Adrenal gland (tissue), 12 donors: ENCODE measurements around the gene NEK5. TPM values are rescaled to one million over a fixed set of nuclear protein-coding genes. Genes with fewer than 3 reads are reported as not detected.

Experiments used
- DNase-seq, 7 donors: peaks; one replicate each; pipeline ENCODE4 v3.0.0-alpha.2; 2019 to 2020
- H3K27ac ChIP-seq, 5 donors: fragments of 200-600 bp; sonication (generic) in 4 of 5; 1 replicate in 3 of 5; 2 replicates in 2 of 5; pipeline versions ENCODE4 v1.5.1 to v1.8.0; 2016 to 2020; ENCODE audit warnings: mild to moderate bottlenecking in 1 of 5
- H3K27me3 ChIP-seq: fragments of 200-600 bp; 2 replicates; pipeline ENCODE4 v1.8.0; 2021
- H3K36me3 ChIP-seq, 2 donors: fragments of 200-600 bp; replicated peaks in 1 of 2; 1 replicate in 1 of 2; 2 replicates in 1 of 2; pipeline versions ENCODE4 v1.5.1 to v1.8.0; 2018 to 2022
- H3K4me1 ChIP-seq, 2 donors: fragments of 200-600 bp; replicated peaks in 1 of 2; 1 replicate in 1 of 2; 2 replicates in 1 of 2; pipeline versions ENCODE4 v1.5.1 to v1.8.0; 2018 to 2021
- H3K4me3 ChIP-seq, 4 donors: fragments of 200-600 bp; sonication (generic) in 3 of 4; one replicate each; pipeline ENCODE4 v1.5.1; 2016 to 2018
- H3K9me3 ChIP-seq, 3 donors: fragments of 200-600 bp; sonication (generic) in 1 of 3; replicated peaks in 1 of 3; 1 replicate in 2 of 3; 2 replicates in 1 of 3; pipeline versions ENCODE4 v1.5.1 to v1.8.0; 2016 to 2021
- POLR2A ChIP-seq, 2 donors: fragments of 450-650 bp; IDR thresholded peaks; one replicate each; pipeline ENCODE4 v1.6.1; 2017; ENCODE audit warnings: antibody characterized with exemption in 2 of 2, mild to moderate bottlenecking in 2 of 2, moderate library complexity in 1 of 2
- WGBS, 4 donors: extraction: QIAGEN DNeasy Blood & Tissue Kit in 2 of 4; methylation state at CpG; one replicate each; pipeline versions ENCODE4 v1.1.5 to v1.1.7; 2013 to 2017; 5-methylcytosine and 5-hydroxymethylcytosine counted together
- intact Hi-C, 2 donors: fragments of 100-400 bp; cut with DNase I; formaldehyde crosslinking; loops; one replicate each; pipeline versions ENCODE4 v1.14.1 to v1.15.0; 2022 to 2023
- polyA plus RNA-seq, 3 donors: library from polyadenylated mRNA; stranded (reverse); fragments of 200-250 nt in 2 of 3; fragments of 350-450 nt in 1 of 3; fragmentation: Illumina TruSeq in 1 of 3; extraction: RNeasy Lipid Tissue Mini Kit (QIAGEN cat#74804) in 1 of 3; gene quantifications; one replicate each; pipeline ENCODE4 v1.2.3, GENCODE V29; 2013 to 2014
- total RNA-seq, 9 donors: library from RNA; depleted of rRNA in 4 of 9; stranded (reverse); fragments of >200 nt in 4 of 9; fragments of 120-200 nt in 1 of 9; fragmentation: NEBNext Ultra II Directional in 1 of 9; extraction: Animal tissue kit (Norgen Biotek cat#: 25700) in 1 of 9; gene quantifications; one replicate each; pipeline versions ENCODE4 v1.1.0 to v1.2.4, GENCODE V29; 2013 to 2023
- TF ChIP-seq, protein P1 (sequence below), 6 experiments: fragments of 450-650 bp in 4 of 6; fragments of 200-600 bp in 2 of 6; sonication (generic) in 1 of 6; IDR thresholded peaks; 1 replicate in 5 of 6; 2 replicates in 1 of 6; pipeline versions ENCODE4 v1.5.1 to v1.8.0; 2016 to 2021; ENCODE audit warnings: antibody characterized with exemption in 6 of 6, mild to moderate bottlenecking in 2 of 6, moderate library complexity in 1 of 6
- donor health status: healthy with polysubstance abuse.
- donor health status: Bipolar disorder and iron deficiency.
- donor health status: DM: yes; HTN: yes; CAD: no.
- donor health status: DM: no; HTN: no; CAD: no.
- donor health status: DM: no; HTN: no; CAD: no.
- donor health status: DM: yes; HTN: yes; CAD: no.

NEK5 gene
- total and polyA plus RNA-seq, 12 donors: under 0.01 to 0.17 (median 0.11) TPM; not detected in 5

DNA sequence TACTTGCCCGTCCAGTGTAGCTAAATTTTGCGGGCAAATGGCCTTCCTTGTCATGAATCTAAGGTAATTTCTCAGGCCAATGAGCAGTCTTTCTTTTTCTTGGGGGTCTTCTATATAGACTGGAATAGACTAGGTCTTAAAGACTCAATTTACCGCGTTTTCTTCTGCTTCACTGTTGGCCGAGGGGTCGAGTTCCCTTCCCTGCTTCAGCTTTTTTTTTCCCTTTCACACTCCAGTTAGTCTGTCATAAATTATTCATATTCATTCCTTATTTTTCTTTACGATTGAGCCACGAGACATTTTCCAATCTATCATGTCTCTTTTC is 116.4 kb downstream of the NEK5 start:
- Histone ChIP-seq H3K27ac (peak overlapping the region in 3 of 5 donors; percentile 40 to 65 (median 64)), H3K4me3 (peak overlapping the region in 3 of 4 donors; percentile 66 to 84 (median 72)), H3K27me3 (no peaks in the 10 kb centered on the region), H3K36me3 (no peaks in the 10 kb centered on the region), H3K9me3 (no peaks in the 10 kb centered on the region), H3K4me1 (peaks cover 16 to 23% of the 10 kb centered on the region in 2 donors)
- intact Hi-C loops: no loop called here
- 0 to 1% (median 0%) methylated on average over 8 of the region's 8 CpGs for WGBS, 4 donors
- DNase-seq: no peak
- no peak for TF ChIP-seq POLR2A (IDR thresholded peaks at IDR 0.05)
- TF ChIP-seq, protein P1, sequence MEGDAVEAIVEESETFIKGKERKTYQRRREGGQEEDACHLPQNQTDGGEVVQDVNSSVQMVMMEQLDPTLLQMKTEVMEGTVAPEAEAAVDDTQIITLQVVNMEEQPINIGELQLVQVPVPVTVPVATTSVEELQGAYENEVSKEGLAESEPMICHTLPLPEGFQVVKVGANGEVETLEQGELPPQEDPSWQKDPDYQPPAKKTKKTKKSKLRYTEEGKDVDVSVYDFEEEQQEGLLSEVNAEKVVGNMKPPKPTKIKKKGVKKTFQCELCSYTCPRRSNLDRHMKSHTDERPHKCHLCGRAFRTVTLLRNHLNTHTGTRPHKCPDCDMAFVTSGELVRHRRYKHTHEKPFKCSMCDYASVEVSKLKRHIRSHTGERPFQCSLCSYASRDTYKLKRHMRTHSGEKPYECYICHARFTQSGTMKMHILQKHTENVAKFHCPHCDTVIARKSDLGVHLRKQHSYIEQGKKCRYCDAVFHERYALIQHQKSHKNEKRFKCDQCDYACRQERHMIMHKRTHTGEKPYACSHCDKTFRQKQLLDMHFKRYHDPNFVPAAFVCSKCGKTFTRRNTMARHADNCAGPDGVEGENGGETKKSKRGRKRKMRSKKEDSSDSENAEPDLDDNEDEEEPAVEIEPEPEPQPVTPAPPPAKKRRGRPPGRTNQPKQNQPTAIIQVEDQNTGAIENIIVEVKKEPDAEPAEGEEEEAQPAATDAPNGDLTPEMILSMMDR (IDR thresholded peaks at IDR 0.05): no peak

DNA sequence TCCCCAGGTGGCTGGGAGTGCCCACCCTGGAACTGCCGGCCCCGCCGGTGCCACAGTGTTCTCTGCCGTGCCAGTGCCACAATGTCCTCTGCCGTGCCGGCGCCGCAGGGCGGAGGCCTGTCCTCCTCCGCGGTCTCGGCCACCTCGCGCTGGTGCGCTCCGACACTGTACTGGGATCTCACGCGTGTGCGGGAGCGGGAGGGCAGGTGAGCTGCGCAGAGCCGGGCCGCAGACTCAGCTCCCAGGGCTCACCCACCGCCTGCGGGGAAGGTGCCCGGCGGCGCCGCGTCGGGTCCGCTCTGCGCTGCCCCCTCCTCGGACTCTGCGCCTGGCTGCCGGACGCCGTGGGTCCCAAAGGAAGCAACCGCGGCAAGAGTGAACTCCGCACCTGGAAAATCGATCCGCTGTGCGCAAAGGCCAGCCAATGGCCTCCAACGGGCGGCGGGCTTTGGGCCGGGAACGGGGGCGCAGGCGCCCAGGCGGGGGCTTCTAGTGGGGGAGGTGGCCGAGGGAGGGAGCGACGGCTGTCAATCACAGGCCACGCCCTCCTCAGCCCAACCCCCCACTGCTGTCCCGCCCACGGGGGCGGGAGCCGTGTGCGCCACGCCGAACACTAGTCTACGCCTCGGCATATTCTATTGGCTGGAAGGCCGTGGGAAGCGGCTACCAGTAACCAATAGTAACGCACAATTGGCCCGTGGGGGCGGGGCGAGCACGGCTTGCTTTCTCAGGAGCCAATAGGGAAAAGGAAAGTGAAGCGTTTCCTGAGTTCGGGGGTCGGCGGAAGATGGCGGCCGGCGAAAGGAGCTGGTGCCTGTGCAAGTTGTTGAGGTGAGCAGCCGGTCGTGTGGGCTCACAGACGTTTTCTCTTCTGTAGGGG is 117.0 kb downstream of the NEK5 start, which contains the start of gene ALG11:
Gene ALG11, plus strand, starts transcription at position 767 of the 880 bp plus-strand sequence. Its CDS starts 21 bp downstream, at position 788.
- Histone ChIP-seq H3K27ac (peak within 1 kb of the TSS in 3 of 5 donors; percentile 40 to 65 (median 64)), H3K36me3 (no peaks in the 10 kb centered on the region), H3K4me1 (peaks cover 16 to 23% of the 10 kb centered on the region in 2 donors), H3K9me3 (no peaks in the 10 kb centered on the region), H3K4me3 (peak within 1 kb of the TSS; percentile 66 to 97 (median 78)), H3K27me3 (no peaks in the 10 kb centered on the region)
- intact Hi-C loops: no loop called here
- peak in 1 of 2 donors; percentile 56 for TF ChIP-seq POLR2A (IDR thresholded peaks at IDR 0.05)
- TF ChIP-seq, protein P1 (IDR thresholded peaks at IDR 0.05): no peak
- 0% methylated on average over 1 to 82 of the region's 82 CpGs for WGBS, 4 donors
- peak; percentile 99 to 100 (median 100) for DNase-seq

DNA sequence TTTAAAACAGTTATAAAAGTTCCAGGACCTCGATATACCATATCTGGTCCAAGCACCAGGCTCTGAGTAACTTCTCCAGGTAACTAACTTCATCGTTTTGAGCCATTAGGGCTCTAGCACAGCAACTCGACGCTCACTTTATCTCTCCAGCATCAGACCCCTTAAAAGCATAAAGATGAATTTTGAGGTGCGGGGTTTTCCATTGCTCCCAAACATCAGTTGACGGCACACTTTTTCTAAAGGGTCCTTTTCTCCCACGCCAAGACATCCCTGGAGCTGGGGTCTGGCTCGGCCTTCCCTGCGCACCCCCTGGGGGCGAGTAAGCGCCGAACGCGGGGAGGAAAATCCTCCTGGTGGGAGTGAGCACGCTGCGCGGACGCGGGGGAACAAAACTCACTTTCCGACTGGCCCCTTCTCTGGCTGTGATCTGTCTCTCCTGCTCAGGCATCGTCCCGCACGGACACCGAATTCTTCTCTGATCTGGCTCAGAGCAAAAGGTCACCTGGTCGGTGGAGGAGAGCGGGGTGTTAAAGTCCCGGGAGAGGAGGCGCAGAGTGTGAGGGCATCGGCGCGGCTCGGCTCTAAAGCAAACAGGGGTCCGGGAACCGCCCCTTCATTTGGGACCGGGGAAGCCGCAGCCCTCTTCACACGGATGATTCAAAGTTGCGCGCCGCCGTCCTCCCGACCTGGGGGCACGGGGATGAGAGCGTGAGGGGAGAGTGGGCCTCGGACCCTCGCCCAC is 117.8 kb downstream of the NEK5 start, which contains the start of gene ATP7B:
Gene ATP7B, minus strand, starts transcription at position 561 of the 742 bp plus-strand sequence. Its CDS starts 113 bp downstream, at position 448.
- Histone ChIP-seq H3K4me1 (peaks cover 16 to 23% of the 10 kb centered on the region in 2 donors), H3K27me3 (no peaks in the 10 kb centered on the region), H3K9me3 (no peaks in the 10 kb centered on the region), H3K36me3 (no peaks in the 10 kb centered on the region), H3K4me3 (peak within 1 kb of the TSS; percentile 66 to 97 (median 78)), H3K27ac (peak within 1 kb of the TSS in 3 of 5 donors; percentile 40 to 65 (median 64))
- intact Hi-C loops: no loop called here
- no peak for TF ChIP-seq POLR2A (IDR thresholded peaks at IDR 0.05)
- TF ChIP-seq, protein P1 (IDR thresholded peaks at IDR 0.05): no peak
- 4 to 8% (median 5%) methylated on average over 22 to 46 of the region's 46 CpGs for WGBS, 4 donors
- peak in 6 of 7 donors; percentile 19 to 60 (median 22) for DNase-seq

GRCh38 chr13:52009946-52010345 is 118.9 kb downstream of the NEK5 start:
- Histone ChIP-seq H3K27me3 (no peaks in the 10 kb centered on the region), H3K36me3 (no peaks in the 10 kb centered on the region), H3K27ac (no peak overlapping the region), H3K4me1 (peaks cover 16 to 23% of the 10 kb centered on the region in 2 donors), H3K4me3 (no peak overlapping the region), H3K9me3 (no peaks in the 10 kb centered on the region)
- no peak for DNase-seq
- intact Hi-C loops: loop anchor here in 1 of 2 donors (10.0 kb wide), 1 partner anchor 115 kb away; the partner anchor contains the start of gene NEK5
- WGBS, 4 donors: 65 to 75% (median 66%) methylated on average over 6 of the region's 6 CpGs
- TF ChIP-seq, protein P1 (IDR thresholded peaks at IDR 0.05): no peak
- TF ChIP-seq POLR2A (IDR thresholded peaks at IDR 0.05): no peak
